H1 (cell line): ENCODE results near the gene SLC35F3. TPM values are rescaled to one million over a fixed set of nuclear protein-coding genes. Genes with fewer than 3 reads are reported as not detected.

ENCODE experiments used
- CTCF ChIA-PET: fragments of 300-600 bp; sonication (Branson Sonifier 250); formaldehyde crosslinking; loops from one replicate; lab custom pipeline; 2021; ENCODE audit not compliant: partially characterized antibody; lab: Charles Lee
- POLR2A ChIA-PET: fragments of 300-600 bp; sonication (Branson Sonifier 250); formaldehyde crosslinking; loops from one replicate; lab custom pipeline; 2021; ENCODE audit warnings: inconsistent platforms; ENCODE audit not compliant: partially characterized antibody; lab: Charles Lee
- DNase-seq, 2 experiments: peaks; one replicate each; pipeline versions ENCODE4 v3.0.0 to v3.0.0-alpha.2; 2010 to 2022; ENCODE audit warnings: low spot score in 2 of 2, low read depth in 1 of 2, mixed read lengths in 1 of 2
- FAIRE-seq: peaks from 2 replicates; lab custom pipeline; 2011; peaks lifted over from hg19 to GRCh38; lab: Jason Lieb, UNC
- H2AFZ ChIP-seq: 2 replicates; pipeline ENCODE4 v1.8.1; 2012; ENCODE audit warnings: low read length, inconsistent platforms
- H2AK5ac ChIP-seq: 2 replicates; pipeline ENCODE4 v1.6.1; 2013; ENCODE audit warnings: low read depth, low read length
- H2BK120ac ChIP-seq: replicated peaks from 2 replicates; pipeline ENCODE3; 2013; ENCODE audit warnings: low read depth, low read length, inconsistent platforms
- H2BK12ac ChIP-seq: 2 replicates; pipeline ENCODE4 v1.6.1; 2013; ENCODE audit warnings: low read depth, low read length
- H2BK15ac ChIP-seq: 2 replicates; pipeline ENCODE4 v1.6.1; 2013; ENCODE audit warnings: low read length
- H2BK20ac ChIP-seq: 2 replicates; pipeline ENCODE4 v1.6.1; 2013; ENCODE audit warnings: low read length
- H2BK5ac ChIP-seq: 2 replicates; pipeline ENCODE4 v1.6.1; 2013; ENCODE audit warnings: low read depth, low read length
- H3K14ac ChIP-seq: 2 replicates; pipeline ENCODE4 v1.6.1; 2013; ENCODE audit warnings: inconsistent platforms; ENCODE audit not compliant: insufficient read length
- H3K18ac ChIP-seq: 2 replicates; pipeline ENCODE4 v1.6.1; 2013; ENCODE audit warnings: low read length; ENCODE audit errors: extremely low read depth
- H3K23ac ChIP-seq: 2 replicates; pipeline ENCODE4 v1.6.1; 2013; ENCODE audit warnings: inconsistent platforms; ENCODE audit not compliant: insufficient read length
- H3K23me2 ChIP-seq: 2 replicates; pipeline ENCODE4 v1.6.1; 2013; ENCODE audit warnings: low read depth, low read length
- H3K27ac ChIP-seq: 2 replicates; pipeline ENCODE4 v1.6.1; 2011; ENCODE audit warnings: low read depth, low read length, inconsistent platforms
- H3K27me3 ChIP-seq, 4 experiments: replicated peaks in 1 of 4; 1 replicate in 1 of 4; 2 replicates in 3 of 4; pipeline versions ENCODE4 v1.6.1 to v1.8.1; 2011 to 2013; ENCODE audit warnings: low read length in 3 of 4, mild to moderate bottlenecking in 3 of 4, inconsistent platforms in 2 of 4, mixed read lengths in 2 of 4, moderate library complexity in 1 of 4; ENCODE audit not compliant: control insufficient read depth in 3 of 4, insufficient read depth in 3 of 4; ENCODE audit errors: extremely low read depth in 1 of 4
- H3K36me3 ChIP-seq, 4 experiments: 2 replicates each; pipeline versions ENCODE4 v1.6.1 to v1.8.1; 2011 to 2013; ENCODE audit warnings: mild to moderate bottlenecking in 4 of 4, low read length in 3 of 4, moderate library complexity in 2 of 4, control low read depth in 1 of 4, inconsistent platforms in 1 of 4; ENCODE audit not compliant: insufficient read depth in 4 of 4, control insufficient read depth in 2 of 4
- H3K4ac ChIP-seq: replicated peaks from 2 replicates; pipeline ENCODE3; 2013; ENCODE audit warnings: low read length, low read depth, mixed read lengths, inconsistent platforms; ENCODE audit not compliant: insufficient read length
- H3K4me1 ChIP-seq, 4 experiments: replicated peaks in 1 of 4; 1 replicate in 1 of 4; 2 replicates in 3 of 4; pipeline versions ENCODE4 v1.6.1 to v1.8.1; 2011 to 2013; ENCODE audit warnings: low read length in 3 of 4, inconsistent platforms in 2 of 4, mixed read lengths in 1 of 4; ENCODE audit not compliant: insufficient read depth in 4 of 4, control insufficient read depth in 3 of 4
- H3K4me2 ChIP-seq, 2 experiments: 2 replicates each; pipeline versions ENCODE4 v1.6.1 to v1.8.1; 2011 to 2013; ENCODE audit warnings: low read depth in 2 of 2, low read length in 2 of 2, control low read depth in 1 of 2, inconsistent platforms in 1 of 2, mild to moderate bottlenecking in 1 of 2; ENCODE audit not compliant: insufficient read depth in 1 of 2
- H3K4me3 ChIP-seq, 4 experiments: fragments of 200-600, 300-600 bp in 1 of 4; sonication (generic), shearing (Covaris generic), sonication (Bioruptor Twin) in 1 of 4; 2 replicates each; pipeline versions ENCODE4 v1.5.1 to v1.8.1; 2011 to 2016; ENCODE audit warnings: low read length in 4 of 4, low read depth in 3 of 4, control low read depth in 2 of 4, inconsistent platforms in 2 of 4, mild to moderate bottlenecking in 2 of 4, mixed read lengths in 1 of 4, moderate library complexity in 1 of 4; ENCODE audit not compliant: insufficient read depth in 2 of 4; ENCODE audit errors: extremely low read depth in 1 of 4
- H3K56ac ChIP-seq: replicated peaks from 2 replicates; pipeline ENCODE3; 2013; ENCODE audit warnings: low read depth, mild to moderate bottlenecking, mixed read lengths, low read length, inconsistent platforms; ENCODE audit not compliant: insufficient read length
- H3K79me1 ChIP-seq: 2 replicates; pipeline ENCODE4 v1.6.1; 2013; ENCODE audit warnings: low read depth, low read length, control low read depth
- H3K79me2 ChIP-seq, 2 experiments: 2 replicates each; pipeline versions ENCODE4 v1.6.1 to v1.8.1; 2012 to 2013; ENCODE audit warnings: low read length in 2 of 2, mild to moderate bottlenecking in 2 of 2, inconsistent platforms in 1 of 2; ENCODE audit not compliant: insufficient read depth in 2 of 2, control insufficient read depth in 1 of 2
- H3K9ac ChIP-seq, 4 experiments: replicated peaks in 1 of 4; 1 replicate in 1 of 4; 2 replicates in 3 of 4; pipeline versions ENCODE4 v1.6.1 to v1.8.1; 2011 to 2013; ENCODE audit warnings: low read depth in 3 of 4, low read length in 3 of 4, control low read depth in 2 of 4, mild to moderate bottlenecking in 2 of 4, moderate library complexity in 2 of 4, inconsistent platforms in 1 of 4; ENCODE audit errors: extremely low read depth in 1 of 4
- H3K9me3 ChIP-seq, 2 experiments: 2 replicates each; pipeline versions ENCODE4 v1.6.1 to v1.8.1; 2012 to 2013; ENCODE audit warnings: mild to moderate bottlenecking in 2 of 2, moderate library complexity in 2 of 2, control low read depth in 1 of 2, inconsistent platforms in 1 of 2, low read depth in 1 of 2, low read length in 1 of 2, mixed read lengths in 1 of 2; ENCODE audit not compliant: insufficient read depth in 2 of 2
- H4K20me1 ChIP-seq, 2 experiments: replicated peaks in 1 of 2; 2 replicates each; pipeline versions ENCODE3 to v1.8.1; 2011 to 2013; ENCODE audit warnings: inconsistent platforms in 2 of 2, low read length in 2 of 2, mild to moderate bottlenecking in 1 of 2; ENCODE audit not compliant: insufficient read depth in 2 of 2, control insufficient read depth in 1 of 2
- H4K5ac ChIP-seq: 2 replicates; pipeline ENCODE4 v1.6.1; 2013; ENCODE audit warnings: low read length, low read depth, mixed read lengths, inconsistent platforms; ENCODE audit not compliant: insufficient read length
- H4K8ac ChIP-seq: 2 replicates; pipeline ENCODE4 v1.8.0; 2013; ENCODE audit warnings: mild to moderate bottlenecking, moderate library complexity, low read length, inconsistent platforms; ENCODE audit not compliant: insufficient read depth; ENCODE audit errors: extremely low read depth
- H4K91ac ChIP-seq: replicated peaks from 2 replicates; pipeline ENCODE3; 2013; ENCODE audit warnings: low read length, mixed read lengths, inconsistent platforms; ENCODE audit not compliant: insufficient read length
- BRCA1 ChIP-seq: IDR thresholded peaks from 2 replicates; pipeline ENCODE4 v1.6.1; 2012; ENCODE audit warnings: low read depth, low read length, improper control_type of control experiment
- CBX8 ChIP-seq: fragments of 300-800, 300-1000 bp; sonication (generic); IDR thresholded peaks from 2 replicates; pipeline ENCODE4 v1.7.1; 2016; ENCODE audit warnings: low read depth, low read length, borderline replicate concordance
- EGR1 ChIP-seq: IDR thresholded peaks from 2 replicates; pipeline ENCODE4 v1.6.1; 2011; ENCODE audit warnings: low read depth, low read length, borderline replicate concordance
- EZH2 ChIP-seq: fragments of 200-600 bp; sonication (generic); IDR thresholded peaks from 2 replicates; pipeline ENCODE4 v1.7.1; 2012; ENCODE audit warnings: low read depth, mild to moderate bottlenecking, moderate library complexity, low read length, inconsistent platforms; ENCODE audit not compliant: severe bottlenecking
- HDAC6 ChIP-seq: IDR thresholded peaks from one replicate; pipeline ENCODE4 v1.7.1; 2012; ENCODE audit warnings: low read depth, mild to moderate bottlenecking, inconsistent platforms, low read length, moderate library complexity
- JUN ChIP-seq: IDR thresholded peaks from 2 replicates; pipeline ENCODE4 v1.6.1; 2011; ENCODE audit warnings: low read depth, mild to moderate bottlenecking, improper control_type of control experiment, low read length
- KDM5A ChIP-seq: fragments of 200-600 bp; IDR thresholded peaks from 2 replicates; pipeline ENCODE4 v1.7.1; 2012; ENCODE audit warnings: mild to moderate bottlenecking, low read length, inconsistent platforms, mixed read lengths
- MAX ChIP-seq: IDR thresholded peaks from 2 replicates; pipeline ENCODE4 v1.6.1; 2012; ENCODE audit warnings: inconsistent platforms
- RFX5 ChIP-seq: IDR thresholded peaks from 2 replicates; pipeline ENCODE4 v1.6.1; 2011; ENCODE audit warnings: low read depth, low read length, improper control_type of control experiment, borderline replicate concordance
- RXRA ChIP-seq: IDR thresholded peaks from 2 replicates; pipeline ENCODE4 v1.6.1; 2011; ENCODE audit warnings: low read depth, mild to moderate bottlenecking, low read length, moderate library complexity; ENCODE audit not compliant: insufficient read depth
- SAP30 ChIP-seq: fragments of 300-600 bp; sonication (generic); IDR thresholded peaks from 2 replicates; pipeline ENCODE4 v1.7.1; 2012; ENCODE audit warnings: low read length, moderate library complexity, mild to moderate bottlenecking, inconsistent platforms; ENCODE audit not compliant: insufficient read depth, insufficient replicate concordance
- SIRT6 ChIP-seq: IDR thresholded peaks from one replicate; pipeline ENCODE4 v1.7.1; 2012; ENCODE audit warnings: low read length, inconsistent platforms
- TAF7 ChIP-seq: optimal IDR thresholded peaks from 2 replicates; pipeline ENCODE3; 2011; ENCODE audit warnings: low read depth, mild to moderate bottlenecking, inconsistent platforms, low read length, moderate library complexity, borderline replicate concordance
- WGBS, 2 experiments: shearing (Covaris generic) in 1 of 2; methylation state at CpG; one replicate each; pipeline versions ENCODE4 v1.1.6 to v1.1.7; 2013 to 2015; ENCODE audit warnings: low lambda C conversion rate in 2 of 2, mixed read lengths in 2 of 2, inconsistent platforms in 1 of 2, low coverage in 1 of 2, missing lambda C conversion rate in 1 of 2; ENCODE audit not compliant: insufficient replicate concordance in 2 of 2, insufficient coverage in 1 of 2, insufficient read length in 1 of 2; ENCODE audit errors: extremely low coverage in 1 of 2, missing lambda C conversion rate in 1 of 2; 5-methylcytosine and 5-hydroxymethylcytosine counted together
- polyA plus RNA-seq, 7 experiments: library from polyadenylated mRNA; depleted of rRNA in 3 of 7; stranded (reverse) in 5 of 7; unstranded in 2 of 7; fragments of >200 nt in 5 of 7; fragments of 200-250 nt in 2 of 7; gene quantifications; 1 replicate in 5 of 7; 2 replicates in 1 of 7; 4 replicates in 1 of 7; pipeline versions ENCODE4 v1.2.1 to v1.2.3, GENCODE V29; 2011 to 2013; ENCODE audit warnings: missing spikeins in 2 of 7, mixed read lengths in 2 of 7
- total RNA-seq: library from RNA; stranded (reverse); fragmentation: NEBNext Ultra II Directional; extraction: Animal tissue kit (Norgen Biotek cat#: 25700); gene quantifications from 2 replicates; pipeline ENCODE4 v1.2.1, GENCODE V29; 2021

The SLC35F3 gene
- total and polyA plus RNA-seq, 2 of the 8 experiments (the other 6 are each of a cell fraction or from before 2014, with no cell fraction given), result 0.78 to 1.2 TPM

- no peak overlapping the region for H2AFZ ChIP-seq
- no peak overlapping the region for H3K4ac ChIP-seq
- H3K4me1 ChIP-seq, result no peaks in the 10 kb centered on the region
- no peak overlapping the region for H3K14ac ChIP-seq
- no peak for FAIRE-seq
- WGBS, 2 experiments, result 89% methylated on average over 2 of the region's 2 CpGs; no CpG with 5 or more reads in 1 of the 2 experiments
- no peaks in the 10 kb centered on the region for H3K9me3 ChIP-seq
- no peaks in the 10 kb centered on the region for H4K20me1 ChIP-seq
- H2BK20ac ChIP-seq, result no peak overlapping the region
- H3K23me2 ChIP-seq, result no peaks in the 10 kb centered on the region
- no peak for DNase-seq
- no peaks in the 10 kb centered on the region for H3K79me1 ChIP-seq
- no peak overlapping the region for H4K5ac ChIP-seq
- H2BK12ac ChIP-seq, result no peak overlapping the region
- H2BK120ac ChIP-seq, result no peak overlapping the region
- no peak overlapping the region for H2BK15ac ChIP-seq
- no peaks in the 10 kb centered on the region for H3K27me3 ChIP-seq
- H3K79me2 ChIP-seq, result peaks cover 0 to 3% of the 10 kb centered on the region in 2 experiments; a peak in 1 of 4 replicates
- ChIA-PET CTCF (interaction anchor here (1.1 to 1.8 kb wide), 3 partner anchors 23 to 301 kb away, joined by 3 to 4 read pairs (median 4); no protein-coding TSS in a partner anchor), POLR2A (no interaction called here)
- no peak overlapping the region for H3K56ac ChIP-seq
- H4K91ac ChIP-seq, result no peak overlapping the region
- no peak overlapping the region for H3K4me3 ChIP-seq
- H4K8ac ChIP-seq, result no peak overlapping the region
- H2BK5ac ChIP-seq, result no peak overlapping the region
- H3K9ac ChIP-seq, result no peak overlapping the region
- no peak overlapping the region for H3K23ac ChIP-seq
- no peaks in the 10 kb centered on the region for H3K36me3 ChIP-seq
- no peak overlapping the region for H3K18ac ChIP-seq
- no peak overlapping the region for H2AK5ac ChIP-seq
- no peak overlapping the region for H3K27ac ChIP-seq
- H3K4me2 ChIP-seq, result no peak overlapping the region
- TF ChIP-seq RXRA (no peak), HDAC6 (no peak), SAP30 (no peak), BRCA1 (no peak), CBX8 (no peak), RFX5 (no peak), MAX (no peak), TAF7 (no peak), KDM5A (no peak), EGR1 (no peak), SIRT6 (no peak), EZH2 (no peak), JUN (no peak)
These were observed 187.4 kb downstream of the SLC35F3 start for GRCh38 chr1:234091876-234092275.
